Progenitor cell of endocrine pancreas (in vitro differentiated cells): Measurements from ENCODE around the gene DTHD1. TPM values are rescaled to one million over a fixed set of nuclear protein-coding genes. Genes with fewer than 3 reads are reported as not detected.

Experiments
- DNase-seq: peaks from one replicate; pipeline ENCODE4 v3.0.0; 2021; ENCODE audit warnings: low spot score; ENCODE audit not compliant: unreplicated experiment
- H3K27ac Mint-ChIP-seq: 2 replicates; pipeline ENCODE4 v1.8.0; 2021; ENCODE audit warnings: mild to moderate bottlenecking, moderate library complexity, mixed read lengths
- H3K27me3 Mint-ChIP-seq: 2 replicates; pipeline ENCODE4 v1.8.0; 2021; ENCODE audit warnings: mixed read lengths
- H3K36me3 Mint-ChIP-seq: 2 replicates; pipeline ENCODE4 v1.8.0; 2022; ENCODE audit warnings: mixed read lengths; ENCODE audit not compliant: insufficient read depth
- H3K4me1 Mint-ChIP-seq: 2 replicates; pipeline ENCODE4 v1.8.0; 2021; ENCODE audit warnings: low read depth, mixed read lengths
- H3K4me3 Mint-ChIP-seq: 2 replicates; pipeline ENCODE4 v1.8.0; 2021; ENCODE audit warnings: low read depth, mild to moderate bottlenecking, moderate library complexity, mixed read lengths
- H3K9me3 Mint-ChIP-seq: 2 replicates; pipeline ENCODE4 v1.8.0; 2021; ENCODE audit warnings: low read depth, mixed read lengths
- CTCF ChIP-seq: fragments of 200-600 bp; sonication (generic); IDR thresholded peaks from one replicate; pipeline ENCODE4 v1.5.0; 2021; ENCODE audit warnings: antibody characterized with exemption, mild to moderate bottlenecking; ENCODE audit not compliant: unreplicated experiment
- long read RNA-seq: library from polyadenylated mRNA; unstranded; transcript quantifications from one replicate; pipeline ENCODE4 v2.0.0, GENCODE V29; 2020
- total RNA-seq: library from RNA; stranded (reverse); gene quantifications from 2 replicates; pipeline ENCODE4 v1.2.1, GENCODE V29; 2021

The DTHD1 gene
- 0.12 and 0.29 TPM in 2 replicates for total RNA-seq
- long read RNA-seq: 0 reads

DNA sequence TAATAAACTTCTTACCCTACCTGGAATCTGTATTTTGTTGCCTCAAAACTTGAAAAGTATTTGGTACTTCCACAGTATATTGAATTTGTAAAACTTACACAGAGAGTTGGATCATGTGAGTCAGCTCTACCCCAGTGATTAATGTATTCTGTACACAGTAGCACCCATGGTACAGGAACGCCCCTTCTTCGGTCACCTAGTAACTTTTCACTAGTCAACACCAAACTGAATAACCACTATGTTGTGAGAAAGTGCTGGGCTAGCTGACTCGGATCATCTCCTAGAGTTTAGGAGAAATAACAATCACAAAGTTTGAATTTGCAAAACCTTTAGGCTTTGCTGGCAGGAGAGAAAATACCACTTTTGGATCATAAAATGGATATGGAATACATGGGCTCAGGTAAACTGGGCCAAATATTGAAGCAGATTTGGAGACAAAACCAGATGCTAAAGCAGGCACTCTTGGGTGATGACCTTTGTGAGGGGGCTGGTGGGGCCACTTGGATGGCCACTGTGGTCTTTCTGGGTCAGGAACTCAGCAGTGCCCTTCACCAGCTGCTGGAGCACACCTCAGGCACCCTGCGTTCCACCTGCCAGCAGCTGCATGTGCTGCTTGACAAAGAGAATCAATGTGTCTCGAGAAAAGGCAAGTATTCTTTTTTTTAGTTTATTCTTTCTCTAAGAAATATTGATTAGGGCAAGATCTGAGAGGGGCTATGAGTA is at the start of gene DTHD1:
TSS of gene DTHD1 (plus strand) at position 233 of the 723 bp plus-strand sequence. CDS start at position 376, 143 bp downstream.
- Mint-ChIP-seq H3K9me3 (no peaks in the 10 kb centered on the region), H3K27me3 (no peaks in the 10 kb centered on the region), H3K4me3 (no peak within 1 kb of the TSS), H3K36me3 (no peaks in the 10 kb centered on the region), H3K4me1 (peaks cover 7% of the 10 kb centered on the region), H3K27ac (no peak within 1 kb of the TSS)
- no peak for TF ChIP-seq CTCF
- no peak for DNase-seq

DNA sequence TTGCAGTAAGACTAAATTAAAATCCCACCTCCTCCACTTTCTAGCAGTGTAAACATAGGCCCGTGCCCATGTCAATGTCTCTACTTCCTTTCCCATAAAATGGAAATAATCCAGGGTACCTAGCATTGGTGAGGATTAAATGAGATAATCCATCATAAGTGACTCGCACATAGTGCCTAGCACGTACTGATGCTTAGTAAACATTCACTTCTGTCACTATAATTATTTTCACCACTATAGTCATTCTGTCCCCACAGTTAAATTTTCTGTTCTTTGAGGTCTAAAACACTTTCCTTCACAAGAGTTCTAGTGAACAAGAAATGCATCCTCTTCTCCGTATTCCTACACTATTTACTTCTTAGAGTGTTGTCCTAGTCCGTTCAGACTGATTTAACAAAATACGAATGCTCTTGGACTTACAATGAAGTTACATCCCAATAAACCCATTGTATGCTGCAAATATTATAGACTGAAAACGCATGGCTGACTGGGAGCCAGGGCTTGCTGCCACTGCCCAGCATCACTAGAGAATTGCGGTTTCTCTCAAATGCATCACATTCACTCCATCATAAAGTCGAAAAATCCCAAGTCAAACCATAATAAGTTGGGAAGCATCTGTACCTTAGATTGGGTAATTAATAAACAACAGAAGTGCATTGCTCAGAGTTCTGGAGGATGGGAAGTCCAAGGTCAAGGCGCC is 47.7 kb upstream of the DTHD1 start:
- TF ChIP-seq CTCF: no peak
- H3K27me3 Mint-ChIP-seq: no peaks in the 10 kb centered on the region
- no peaks in the 10 kb centered on the region for H3K36me3 Mint-ChIP-seq
- H3K4me1 Mint-ChIP-seq: no peaks in the 10 kb centered on the region
- DNase-seq: no peak
- H3K27ac Mint-ChIP-seq: no peak overlapping the region
- no peak overlapping the region for H3K4me3 Mint-ChIP-seq
- peaks cover 11% of the 10 kb centered on the region for H3K9me3 Mint-ChIP-seq

DNA sequence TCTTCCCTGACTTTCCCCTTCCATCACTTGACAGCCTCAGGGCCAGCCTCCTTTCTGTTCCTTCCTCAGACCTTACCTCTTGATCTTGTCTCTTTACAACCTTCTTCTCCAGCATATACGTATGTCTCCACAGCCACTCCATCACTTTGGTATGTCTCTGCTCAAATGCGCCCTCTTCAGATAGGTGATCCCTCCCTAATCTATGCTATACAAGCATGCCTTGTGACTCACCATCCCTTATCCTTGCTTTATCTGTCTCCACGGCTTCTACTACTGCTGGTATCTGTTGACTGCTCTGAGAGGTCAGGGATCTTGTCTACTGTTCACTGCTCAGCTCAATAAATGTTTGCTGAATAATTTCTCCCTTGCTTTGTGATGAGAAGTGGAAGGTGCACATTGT is 46.1 kb upstream of the DTHD1 start:
- Mint-ChIP-seq H3K9me3 (peaks cover 15% of the 10 kb centered on the region), H3K27ac (no peak overlapping the region), H3K4me3 (no peak overlapping the region), H3K4me1 (no peaks in the 10 kb centered on the region), H3K36me3 (no peaks in the 10 kb centered on the region), H3K27me3 (no peaks in the 10 kb centered on the region)
- no peak for DNase-seq
- no peak for TF ChIP-seq CTCF

- no peak overlapping the region for H3K27ac Mint-ChIP-seq
- no peaks in the 10 kb centered on the region for H3K27me3 Mint-ChIP-seq
- peaks cover 15% of the 10 kb centered on the region for H3K9me3 Mint-ChIP-seq
- H3K4me1 Mint-ChIP-seq: peaks cover 1% of the 10 kb centered on the region
- DNase-seq: no peak
- no peaks in the 10 kb centered on the region for H3K36me3 Mint-ChIP-seq
- no peak overlapping the region for H3K4me3 Mint-ChIP-seq
- no peak for TF ChIP-seq CTCF
Observed at GRCh38 chr4:36236159-36236558, 45.3 kb upstream of the DTHD1 start.

DNA sequence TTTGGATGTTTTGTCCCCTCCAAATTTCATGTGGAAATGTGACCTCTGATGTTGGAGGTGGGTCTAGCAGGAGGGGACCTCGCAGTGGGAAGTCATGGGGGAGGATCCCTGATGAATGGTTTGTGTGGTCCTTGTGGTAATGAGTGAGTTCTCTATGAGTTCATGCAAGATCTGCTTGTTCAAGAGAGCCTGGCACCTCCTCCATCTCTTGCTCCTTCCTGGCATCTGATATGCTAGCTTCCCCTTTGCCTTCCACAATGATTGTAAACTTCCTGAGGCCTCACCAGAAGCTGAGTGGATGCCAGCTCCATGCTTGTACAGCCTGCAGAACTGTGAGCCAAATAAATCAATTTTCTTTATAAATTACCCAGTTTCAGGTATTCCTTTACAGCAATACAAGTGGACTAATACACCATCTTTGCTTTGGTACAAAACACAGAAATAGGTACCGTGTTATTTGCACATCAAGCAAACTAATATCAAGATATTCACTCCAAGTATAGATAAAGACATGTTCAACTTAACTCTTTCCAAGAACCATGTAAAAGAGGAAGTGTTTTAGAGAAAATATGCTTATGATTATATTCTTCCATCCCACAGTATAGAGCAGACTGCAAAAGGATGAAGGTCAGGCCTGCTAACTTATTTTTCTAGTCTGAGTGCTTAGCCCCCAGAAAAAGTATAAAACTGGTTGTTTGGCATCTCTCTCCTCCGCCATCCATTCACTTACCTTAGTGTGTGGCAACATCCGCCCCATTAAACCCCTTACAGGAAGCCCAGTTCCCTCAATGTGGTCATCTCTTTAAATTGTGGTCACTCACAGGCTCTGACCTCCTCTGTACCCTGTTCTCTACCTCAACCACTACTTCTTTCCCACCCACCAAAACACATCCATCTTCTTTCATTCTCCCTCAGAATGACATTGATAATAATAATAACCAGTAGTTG is 43.8 kb upstream of the DTHD1 start:
- TF ChIP-seq CTCF: no peak
- Mint-ChIP-seq H3K4me1 (peaks cover 12% of the 10 kb centered on the region), H3K36me3 (no peaks in the 10 kb centered on the region), H3K27me3 (no peaks in the 10 kb centered on the region), H3K9me3 (peaks cover 8% of the 10 kb centered on the region), H3K4me3 (no peak overlapping the region), H3K27ac (no peak overlapping the region)
- DNase-seq: no peak
